GM19099 (cell line): ENCODE measurements around the gene ZNF785.

Experiments
- POLR2A ChIP-seq: IDR thresholded peaks from 3 replicates; pipeline ENCODE4 v1.6.1; 2011; ENCODE audit warnings: low read depth; ENCODE audit not compliant: insufficient read length; ENCODE audit errors: extremely low read depth

The ZNF785 gene

GRCh38 chr16:30557707-30557956 is 27.9 kb downstream of the ZNF785 start:
- TF ChIP-seq POLR2A = no peak

GRCh38 chr16:30556125-30556473 is 29.4 kb downstream of the ZNF785 start:
- no peak for TF ChIP-seq POLR2A

- no peak for TF ChIP-seq POLR2A
Measured at GRCh38 chr16:30555315-30556124, 30.0 kb downstream of the ZNF785 start.

- TF ChIP-seq POLR2A = no peak
Measured at GRCh38 chr16:30554557-30555314, 30.8 kb downstream of the ZNF785 start.

GRCh38 chr16:30553393-30553899 is 32.1 kb downstream of the ZNF785 start:
- TF ChIP-seq POLR2A = no peak

GRCh38 chr16:30552956-30553355 is 32.5 kb downstream of the ZNF785 start:
- TF ChIP-seq POLR2A = no peak

- no peak for TF ChIP-seq POLR2A
Measured at GRCh38 chr16:30551781-30552180, 33.7 kb downstream of the ZNF785 start.

- no peak for TF ChIP-seq POLR2A
Measured at GRCh38 chr16:30548416-30549253, 36.9 kb downstream of the ZNF785 start.

- TF ChIP-seq POLR2A = no peak
Measured at GRCh38 chr16:30546115-30546514, 39.4 kb downstream of the ZNF785 start.

GRCh38 chr16:30543067-30543466 is 42.4 kb downstream of the ZNF785 start:
- no peak for TF ChIP-seq POLR2A

GRCh38 chr16:30541502-30542329 is 43.8 kb downstream of the ZNF785 start:
- no peak for TF ChIP-seq POLR2A

- TF ChIP-seq POLR2A = no peak
Measured at GRCh38 chr16:30539000-30539964, 46.2 kb downstream of the ZNF785 start.

- peak; percentile 62 for TF ChIP-seq POLR2A
Measured at GRCh38 chr16:30535777-30536190, 49.7 kb downstream of the ZNF785 start.
